ENCODE results near the gene ADARB2.

DNA sequence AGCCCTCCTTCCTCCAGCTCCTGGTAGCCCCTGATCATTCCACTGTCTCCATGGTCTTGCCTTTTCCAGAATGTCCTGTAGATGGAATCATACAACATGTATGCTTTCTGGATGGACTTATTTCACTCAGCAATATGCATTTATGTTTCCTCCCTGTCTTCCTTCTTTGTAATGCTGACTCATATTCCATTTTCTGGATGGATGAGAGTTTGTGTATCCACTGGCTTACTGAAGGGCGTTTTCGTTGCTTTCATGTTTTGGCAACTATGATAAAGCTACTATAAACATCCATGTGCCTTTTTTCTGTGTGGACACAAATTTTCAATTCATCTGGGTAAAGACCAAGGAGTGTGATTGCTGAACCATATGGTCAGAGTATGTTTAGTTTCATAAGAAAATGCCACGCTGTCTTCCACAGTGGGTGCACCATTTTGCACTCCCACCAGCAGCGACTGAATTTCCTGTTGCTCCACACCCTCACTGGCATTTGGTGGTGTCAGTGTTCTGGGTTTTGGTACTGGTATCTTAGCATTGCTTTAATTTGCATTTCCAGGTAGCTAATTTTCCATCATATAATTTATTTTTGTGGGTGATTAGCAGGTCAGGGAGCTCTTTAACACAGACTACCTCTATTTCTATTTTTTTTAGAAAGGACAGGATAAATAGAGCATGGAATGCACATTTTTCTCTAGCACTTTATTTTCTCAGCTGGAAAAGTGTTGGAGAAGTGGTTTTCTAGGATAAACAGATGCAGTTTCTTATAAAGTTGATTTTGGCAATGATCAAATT, 429.0 kb downstream of the ADARB2 start:
- TF ChIP-seq, protein P1, sequence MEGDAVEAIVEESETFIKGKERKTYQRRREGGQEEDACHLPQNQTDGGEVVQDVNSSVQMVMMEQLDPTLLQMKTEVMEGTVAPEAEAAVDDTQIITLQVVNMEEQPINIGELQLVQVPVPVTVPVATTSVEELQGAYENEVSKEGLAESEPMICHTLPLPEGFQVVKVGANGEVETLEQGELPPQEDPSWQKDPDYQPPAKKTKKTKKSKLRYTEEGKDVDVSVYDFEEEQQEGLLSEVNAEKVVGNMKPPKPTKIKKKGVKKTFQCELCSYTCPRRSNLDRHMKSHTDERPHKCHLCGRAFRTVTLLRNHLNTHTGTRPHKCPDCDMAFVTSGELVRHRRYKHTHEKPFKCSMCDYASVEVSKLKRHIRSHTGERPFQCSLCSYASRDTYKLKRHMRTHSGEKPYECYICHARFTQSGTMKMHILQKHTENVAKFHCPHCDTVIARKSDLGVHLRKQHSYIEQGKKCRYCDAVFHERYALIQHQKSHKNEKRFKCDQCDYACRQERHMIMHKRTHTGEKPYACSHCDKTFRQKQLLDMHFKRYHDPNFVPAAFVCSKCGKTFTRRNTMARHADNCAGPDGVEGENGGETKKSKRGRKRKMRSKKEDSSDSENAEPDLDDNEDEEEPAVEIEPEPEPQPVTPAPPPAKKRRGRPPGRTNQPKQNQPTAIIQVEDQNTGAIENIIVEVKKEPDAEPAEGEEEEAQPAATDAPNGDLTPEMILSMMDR (conservative IDR thresholded peaks at IDR 0.05 in 1 of 2, IDR thresholded peaks at IDR 0.05 in 1 of 2; ENCODE audit: low read depth in 1 of 2, low read length in 2 of 2), result no peak
- TF ChIP-seq EZH2 (IDR thresholded peaks at IDR 0.05; ENCODE audit: low read length, missing control alignments), result no peak
